GM10248 (cell line): Measurements from ENCODE around the gene PREX1.

ENCODE experiments used
- CTCF ChIA-PET: fragments of 300-600 bp; sonication (Branson Sonifier 250); formaldehyde crosslinking; extraction: SDS; loops from one replicate; lab custom pipeline; 2021; ENCODE audit warnings: antibody characterized with exemption; lab: Yijun Ruan, JAX
- POLR2A ChIA-PET: fragments of 350-650 bp; sonication (Branson Sonifier 250); formaldehyde crosslinking; extraction: SDS; loops from one replicate; lab custom pipeline; 2020; ENCODE audit warnings: antibody characterized with exemption; lab: Yijun Ruan, JAX
- DNase-seq: peaks from one replicate; pipeline ENCODE4 v3.0.0; 2012; ENCODE audit errors: extremely low spot score
- TF ChIP-seq, protein P1 (sequence below): IDR thresholded peaks from 2 replicates; pipeline ENCODE4 v1.5.1; 2012; ENCODE audit warnings: mild to moderate bottlenecking, low read depth; ENCODE audit errors: extremely low read depth, missing control alignments, control extremely low read depth

Gene PREX1

DNA sequence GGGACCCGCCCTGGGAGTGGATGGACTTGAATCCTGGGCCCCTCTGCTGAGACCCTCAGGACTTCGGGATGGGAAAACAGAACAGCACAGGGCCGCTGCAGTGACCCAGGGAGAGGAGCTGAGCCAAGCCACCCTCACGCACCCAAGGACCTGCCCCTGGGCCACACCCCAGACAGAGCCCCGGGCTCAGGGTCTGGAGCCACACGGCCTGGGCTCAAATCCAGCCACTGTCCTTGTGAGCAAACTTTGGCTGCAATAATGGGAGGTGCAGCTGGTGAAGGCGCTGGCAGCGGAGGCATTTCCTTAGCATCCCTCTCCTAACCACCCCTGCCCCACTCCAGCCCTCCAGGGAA is 207.7 kb downstream of the PREX1 start:
- DNase-seq, result no peak
- CTCF ChIA-PET, result interaction anchor here (0.5 to 5.7 kb wide), 165 partner anchors 10 to 1683 kb away, joined by 3 to 92 read pairs (median 5); partner anchors contain the start of gene SULF2
- POLR2A ChIA-PET, result interaction anchor here (1.1 kb wide), 1 partner anchor 958 kb away, joined by 4 read pairs; no protein-coding TSS in a partner anchor
- TF ChIP-seq, protein P1, sequence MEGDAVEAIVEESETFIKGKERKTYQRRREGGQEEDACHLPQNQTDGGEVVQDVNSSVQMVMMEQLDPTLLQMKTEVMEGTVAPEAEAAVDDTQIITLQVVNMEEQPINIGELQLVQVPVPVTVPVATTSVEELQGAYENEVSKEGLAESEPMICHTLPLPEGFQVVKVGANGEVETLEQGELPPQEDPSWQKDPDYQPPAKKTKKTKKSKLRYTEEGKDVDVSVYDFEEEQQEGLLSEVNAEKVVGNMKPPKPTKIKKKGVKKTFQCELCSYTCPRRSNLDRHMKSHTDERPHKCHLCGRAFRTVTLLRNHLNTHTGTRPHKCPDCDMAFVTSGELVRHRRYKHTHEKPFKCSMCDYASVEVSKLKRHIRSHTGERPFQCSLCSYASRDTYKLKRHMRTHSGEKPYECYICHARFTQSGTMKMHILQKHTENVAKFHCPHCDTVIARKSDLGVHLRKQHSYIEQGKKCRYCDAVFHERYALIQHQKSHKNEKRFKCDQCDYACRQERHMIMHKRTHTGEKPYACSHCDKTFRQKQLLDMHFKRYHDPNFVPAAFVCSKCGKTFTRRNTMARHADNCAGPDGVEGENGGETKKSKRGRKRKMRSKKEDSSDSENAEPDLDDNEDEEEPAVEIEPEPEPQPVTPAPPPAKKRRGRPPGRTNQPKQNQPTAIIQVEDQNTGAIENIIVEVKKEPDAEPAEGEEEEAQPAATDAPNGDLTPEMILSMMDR, result no peak

DNA sequence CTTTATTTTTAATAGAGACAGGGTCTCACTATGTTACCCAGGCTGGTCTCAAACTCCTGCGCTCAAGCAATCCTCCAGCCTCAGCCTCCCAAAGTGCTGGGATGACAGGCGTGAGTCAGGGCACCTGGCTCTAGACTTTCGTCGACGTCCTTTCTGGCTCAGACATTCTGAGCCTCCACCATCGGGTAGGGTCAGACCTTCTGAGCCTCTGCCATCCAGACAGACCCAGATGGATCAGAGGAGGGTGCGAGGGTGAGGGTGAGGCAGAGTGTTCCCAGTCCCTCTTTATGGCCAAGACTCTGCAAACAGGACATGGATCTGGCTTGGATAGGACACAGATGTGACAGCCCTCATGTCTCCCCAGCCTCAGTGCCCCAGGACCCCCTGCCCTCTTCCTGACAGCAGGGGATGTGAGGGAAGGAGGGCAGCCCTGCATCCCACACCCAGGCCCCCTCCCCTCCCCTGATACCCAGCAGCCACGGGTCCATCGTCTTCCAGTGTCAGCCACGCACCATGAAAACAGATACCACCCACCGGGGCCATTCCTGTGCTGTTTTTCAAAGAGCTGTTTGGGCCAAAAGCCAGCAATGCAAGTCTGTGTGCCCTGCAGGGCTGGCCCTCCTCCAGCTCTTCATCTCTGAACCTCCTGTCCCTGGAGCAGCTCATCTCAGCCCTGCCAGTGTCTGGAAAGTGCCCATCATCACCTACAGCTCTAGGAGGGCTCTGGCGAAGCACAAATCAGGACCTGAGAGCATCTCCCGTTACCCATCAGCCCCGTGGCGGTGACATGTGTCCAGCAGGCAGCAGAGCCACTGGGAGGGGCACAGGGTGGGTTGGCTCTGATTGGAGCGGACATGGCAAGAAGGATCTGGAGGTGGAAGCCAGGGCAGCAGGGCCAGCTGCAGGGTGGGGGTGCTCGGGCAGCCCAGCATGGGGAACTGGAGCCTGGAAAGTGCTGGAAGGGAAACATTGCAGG is 208.4 kb downstream of the PREX1 start:
- TF ChIP-seq, protein P1, result no peak
- DNase-seq, result no peak
- CTCF ChIA-PET, result interaction anchor here (0.7 to 5.7 kb wide), 74 partner anchors 10 to 957 kb away, joined by 3 to 92 read pairs (median 6); partner anchors contain the start of gene SULF2
- POLR2A ChIA-PET, result interaction anchor here (0.6 kb wide), 1 partner anchor 724 kb away, joined by 3 read pairs; no protein-coding TSS in a partner anchor

DNA sequence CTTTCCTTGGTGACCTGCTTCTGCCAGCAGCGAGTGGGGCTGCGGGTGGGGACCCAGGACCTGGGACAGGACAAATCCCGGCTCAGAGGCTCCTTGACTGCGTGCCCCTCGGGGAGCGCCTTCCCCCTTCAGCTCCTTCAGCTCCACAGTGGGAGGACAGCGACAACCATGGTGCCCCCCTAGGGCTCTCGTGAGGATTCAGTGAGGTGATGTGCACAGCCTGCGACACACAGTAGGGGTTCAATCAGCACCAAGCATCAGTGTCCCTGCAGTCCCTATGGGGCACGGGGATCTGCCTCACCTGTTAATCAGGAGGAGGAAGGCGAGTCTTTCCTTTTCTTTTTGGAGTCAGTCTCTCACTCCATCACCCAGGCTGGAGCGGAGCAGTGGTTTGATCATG is 209.2 kb downstream of the PREX1 start:
- CTCF ChIA-PET, result interaction anchor here (1.0 to 5.7 kb wide), 7 partner anchors 10 to 956 kb away, joined by 3 to 77 read pairs (median 7); no protein-coding TSS in a partner anchor
- POLR2A ChIA-PET, result interaction anchor here (0.6 kb wide), 1 partner anchor 723 kb away, joined by 3 read pairs; no protein-coding TSS in a partner anchor

DNA sequence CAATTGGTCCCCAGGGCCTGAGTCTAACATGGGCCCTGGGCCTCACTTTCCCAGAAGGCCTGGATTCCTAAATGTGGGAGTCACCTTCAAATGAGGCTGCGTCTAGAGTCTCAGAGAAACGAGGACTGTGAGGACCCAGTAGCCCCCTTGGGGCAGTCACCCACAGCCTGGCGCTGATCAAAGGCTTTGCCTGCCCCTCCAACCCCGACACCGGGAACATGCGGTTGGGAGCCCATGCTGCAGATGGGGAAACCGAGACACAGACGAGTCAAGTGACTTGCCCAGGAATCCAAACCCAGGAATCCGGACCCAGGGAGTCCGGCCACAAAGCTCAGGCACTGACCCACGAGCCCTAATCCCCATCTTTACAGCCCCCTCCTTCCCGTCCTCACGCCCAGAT is 209.7 kb downstream of the PREX1 start:
- POLR2A ChIA-PET, result no interaction called here
- CTCF ChIA-PET, result interaction anchor here (0.9 to 5.7 kb wide), 5 partner anchors 140 to 956 kb away, joined by 3 to 77 read pairs (median 5); no protein-coding TSS in a partner anchor
- no peak for DNase-seq
- TF ChIP-seq, protein P1, result no peak

More for the DNA sequence above, 209.2 kb downstream of the PREX1 start:
- TF ChIP-seq, protein P1, result no peak
- DNase-seq, result no peak

DNA sequence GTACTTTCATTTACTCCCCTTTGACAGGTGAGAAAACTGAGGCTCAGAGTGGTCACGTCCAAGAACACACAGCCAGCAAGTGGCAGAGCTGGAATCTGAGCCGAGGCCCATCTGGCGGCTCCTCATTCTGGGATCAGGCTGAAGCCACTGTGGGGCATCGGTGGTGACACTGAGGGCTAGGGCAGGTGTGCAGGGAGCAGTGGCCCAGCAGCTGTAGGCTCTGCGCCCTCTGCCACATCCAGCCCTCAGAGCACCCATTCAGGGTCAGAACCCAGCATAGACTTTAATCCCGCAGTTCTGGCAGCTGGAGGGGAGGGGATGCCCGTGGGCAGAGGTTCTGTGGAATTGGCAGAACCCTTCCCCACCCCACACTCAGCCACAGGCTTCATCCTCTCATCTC is 210.3 kb downstream of the PREX1 start:
- TF ChIP-seq, protein P1, result no peak
- ChIA-PET POLR2A (no interaction called here), CTCF (interaction anchor here (0.9 to 5.7 kb wide), 6 partner anchors 140 to 955 kb away, joined by 3 to 77 read pairs (median 4); no protein-coding TSS in a partner anchor)
- DNase-seq, result no peak

DNA sequence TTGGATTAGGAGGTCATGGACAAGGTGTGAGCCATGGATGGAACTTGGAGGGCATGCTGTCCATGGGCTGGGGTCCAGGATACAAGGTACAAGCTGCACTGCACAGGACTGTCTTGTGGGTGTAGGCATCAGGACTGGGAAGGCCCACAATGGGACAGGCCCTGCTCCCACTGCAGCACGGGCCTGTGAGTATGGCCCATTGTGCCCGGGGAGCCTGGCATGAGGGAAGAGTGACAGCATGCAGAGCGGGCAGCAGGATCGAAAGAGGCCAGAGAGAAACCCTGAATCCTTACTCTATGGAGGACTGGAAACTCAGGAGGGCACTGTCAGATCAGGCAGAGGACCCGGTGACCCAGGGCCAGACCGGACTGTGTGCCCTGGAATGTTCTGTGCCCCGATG is 211.3 kb downstream of the PREX1 start:
- POLR2A ChIA-PET, result no interaction called here

More for the DNA sequence above, 211.3 kb downstream of the PREX1 start:
- CTCF ChIA-PET, result interaction anchor here (1.1 kb wide), 1 partner anchor 167 kb away, joined by 3 read pairs; no protein-coding TSS in a partner anchor
- DNase-seq, result no peak
- TF ChIP-seq, protein P1, result no peak
